HepG2 (cell line): ENCODE measurements around the gene DGCR2. TPM values are rescaled to one million over a fixed set of nuclear protein-coding genes. Genes with fewer than 3 reads are reported as not detected.

Experiments
- BCLAF1 ChIP-seq: fragments of 450-650 bp; IDR thresholded peaks from 2 replicates; pipeline ENCODE4 v1.6.1; 2017; ENCODE audit warnings: mild to moderate bottlenecking
- CENPBD1 ChIP-seq: sonication (generic); formaldehyde crosslinking; IDR thresholded peaks from 2 replicates; pipeline ENCODE4 v1.8.0; 2022; ENCODE audit warnings: missing genetic modification reagents, low read depth, mild to moderate bottlenecking, borderline replicate concordance
- DBP ChIP-seq: sonication (generic); formaldehyde crosslinking; IDR thresholded peaks from 2 replicates; pipeline ENCODE4 v1.4.0; 2020; ENCODE audit warnings: missing genetic modification reagents; ENCODE audit errors: not compliant biosample characterization
- FOXK1 ChIP-seq: sonication (generic); formaldehyde crosslinking; IDR thresholded peaks from 2 replicates; pipeline ENCODE4 v1.4.0; 2020; ENCODE audit warnings: low read depth, missing genetic modification reagents, borderline replicate concordance
- HOXA7 ChIP-seq: sonication (generic); formaldehyde crosslinking; IDR thresholded peaks from 2 replicates; pipeline ENCODE4 v1.8.1; 2022; ENCODE audit warnings: mild to moderate bottlenecking, missing genetic modification reagents, moderate library complexity
- KLF6 ChIP-seq: IDR thresholded peaks from 2 replicates; pipeline ENCODE4 v1.8.0; 2016; ENCODE audit warnings: missing biosample characterization, missing genetic modification reagents
- MLLT10 ChIP-seq: sonication (generic); formaldehyde crosslinking; IDR thresholded peaks from 2 replicates; pipeline ENCODE4 v1.4.0; 2020; ENCODE audit warnings: missing genetic modification reagents
- POGZ ChIP-seq: sonication (generic); formaldehyde crosslinking; IDR thresholded peaks from 2 replicates; pipeline ENCODE4 v1.4.0; 2020; ENCODE audit warnings: mild to moderate bottlenecking, missing genetic modification reagents
- RBM22 ChIP-seq: fragments of 200-400 bp; formaldehyde crosslinking; optimal IDR thresholded peaks from 2 replicates; pipeline ENCODE3; 2017; ENCODE audit warnings: mild to moderate bottlenecking, low read length, moderate library complexity
- RCOR2 ChIP-seq: IDR thresholded peaks from 2 replicates; pipeline ENCODE4 v1.6.1; 2016; ENCODE audit warnings: missing biosample characterization, missing genetic modification reagents
- REXO4 ChIP-seq: sonication (generic); formaldehyde crosslinking; IDR thresholded peaks from 2 replicates; pipeline ENCODE4 v1.8.0; 2022; ENCODE audit warnings: missing genetic modification reagents, mild to moderate bottlenecking, borderline replicate concordance
- RFXAP ChIP-seq: sonication (generic); formaldehyde crosslinking; IDR thresholded peaks from 2 replicates; pipeline ENCODE4 v1.4.0; 2020; ENCODE audit warnings: missing genetic modification reagents, borderline replicate concordance
- SIN3B ChIP-seq: fragments of 150-350 bp; IDR thresholded peaks from 2 replicates; pipeline ENCODE4 v1.6.1; 2014; ENCODE audit warnings: low read length
- SPEN ChIP-seq: sonication (generic); formaldehyde crosslinking; IDR thresholded peaks from 2 replicates; pipeline ENCODE4 v1.5.1; 2020; ENCODE audit warnings: low read depth, mild to moderate bottlenecking, missing genetic modification reagents
- SYNCRIP ChIP-seq: fragments of 200-400 bp; formaldehyde crosslinking; IDR thresholded peaks from 2 replicates; pipeline ENCODE4 v1.6.1; 2018; ENCODE audit warnings: mild to moderate bottlenecking, low read depth, low read length; ENCODE audit not compliant: insufficient read depth
- ZBTB3 ChIP-seq: sonication (generic); formaldehyde crosslinking; IDR thresholded peaks from 2 replicates; pipeline ENCODE4 v1.4.0; 2020; ENCODE audit warnings: low read depth, mild to moderate bottlenecking, moderate library complexity, missing genetic modification reagents, borderline replicate concordance
- ZBTB34 ChIP-seq: sonication (generic); formaldehyde crosslinking; IDR thresholded peaks from 2 replicates; pipeline ENCODE4 v1.8.0; 2022; ENCODE audit warnings: mild to moderate bottlenecking, missing genetic modification reagents
- ZBTB8A ChIP-seq: sonication (generic); formaldehyde crosslinking; IDR thresholded peaks from 2 replicates; pipeline ENCODE4 v1.4.0; 2020; ENCODE audit warnings: mild to moderate bottlenecking, low read depth, missing genetic modification reagents, borderline replicate concordance
- ZFP1 ChIP-seq: IDR thresholded peaks from 2 replicates; pipeline ENCODE4 v1.6.1; 2016
- ZNF382 ChIP-seq: sonication (generic); formaldehyde crosslinking; IDR thresholded peaks from 2 replicates; pipeline ENCODE4 v1.5.0; 2020; ENCODE audit warnings: missing genetic modification reagents, mild to moderate bottlenecking, borderline replicate concordance
- ZNF569 ChIP-seq: sonication (generic); formaldehyde crosslinking; IDR thresholded peaks from 2 replicates; pipeline ENCODE4 v1.5.0; 2020; ENCODE audit warnings: mild to moderate bottlenecking, missing genetic modification reagents, moderate library complexity, borderline replicate concordance
- ZNF704 ChIP-seq: sonication (generic); formaldehyde crosslinking; IDR thresholded peaks from 2 replicates; pipeline ENCODE4 v1.8.1; 2023; ENCODE audit warnings: mild to moderate bottlenecking, inconsistent platforms, moderate library complexity, missing genetic modification reagents, borderline replicate concordance
- ZNF776 ChIP-seq: sonication (generic); formaldehyde crosslinking; IDR thresholded peaks from 2 replicates; pipeline ENCODE4 v1.4.0; 2020; ENCODE audit warnings: mild to moderate bottlenecking, missing genetic modification reagents
- polyA plus RNA-seq, 8 experiments: library from polyadenylated mRNA; depleted of rRNA in 3 of 8; stranded (reverse) in 7 of 8; unstranded in 1 of 8; fragments of >200 nt; fragmentation: Illumina TruSeq in 4 of 8; extraction: Trizol in 4 of 8; gene quantifications; 2 replicates each; pipeline versions ENCODE4 v1.2.1 to v1.2.3, GENCODE V29; 2011 to 2016; ENCODE audit warnings: low read depth in 4 of 8, missing spikeins in 1 of 8, mixed read lengths in 1 of 8; ENCODE audit not compliant: insufficient read depth in 1 of 8
- total RNA-seq, 5 experiments: library from RNA; depleted of rRNA; stranded (reverse); fragments of >200 nt; fragmentation: Illumina TruSeq; extraction: Trizol; gene quantifications; 2 replicates each; pipeline ENCODE4 v1.2.3, GENCODE V29; 2016; ENCODE audit warnings: low read depth in 1 of 5

DGCR2 gene
- total and polyA plus RNA-seq, 2 of the 13 experiments (the other 11 are each of a cell fraction or from before 2014, with no cell fraction given) = 23.1 to 35.3 TPM

- TF ChIP-seq BCLAF1 (no peak), ZNF382 (CRISPR knock-in tag) (no peak), RCOR2 (CRISPR knock-in tag) (no peak), POGZ (CRISPR knock-in tag) (no peak), SPEN (CRISPR knock-in tag) (no peak), ZBTB34 (no peak), RFXAP (CRISPR knock-in tag) (no peak), ZNF569 (CRISPR knock-in tag) (no peak), SIN3B (no peak), ZBTB3 (CRISPR knock-in tag) (no peak), SYNCRIP (no peak), CENPBD1 (CRISPR knock-in tag) (no peak), DBP (CRISPR knock-in tag) (no peak), KLF6 (0 out of 2 replicates have a peak, but pooled peaks have one; percentile 41), HOXA7 (CRISPR knock-in tag) (no peak), ZNF704 (CRISPR knock-in tag) (no peak), ZFP1 (CRISPR knock-in tag) (peak; percentile 49; the same call in 1 of the 2 replicates), RBM22 (no peak), ZNF776 (no peak), REXO4 (CRISPR knock-in tag) (no peak), FOXK1 (CRISPR knock-in tag) (peak; percentile 82; the same call in 1 of the 2 replicates), ZBTB8A (CRISPR knock-in tag) (no peak), MLLT10 (CRISPR knock-in tag) (no peak)
These were observed 12.8 kb downstream of the DGCR2 start (continued) for GRCh38 chr22:19109198-19110063.
